Body of pancreas (tissue), 4 donors: ENCODE measurements around the gene HOXD8.

ENCODE experiments used
- CTCF ChIP-seq, 7 experiments: fragments of 450-650 bp in 4 of 7; fragments of 200-600 bp in 3 of 7; sonication (generic) in 3 of 7; IDR thresholded peaks; one replicate each; pipeline ENCODE4 v1.5.1; 2016 to 2019; ENCODE audit warnings: antibody characterized with exemption in 7 of 7
- POLR2A ChIP-seq, 3 donors: fragments of 450-650 bp; IDR thresholded peaks; one replicate each; pipeline ENCODE4 v1.6.1; 2016; ENCODE audit warnings: antibody characterized with exemption in 3 of 3, mild to moderate bottlenecking in 2 of 3

- TF ChIP-seq POLR2A (IDR thresholded peaks at IDR 0.05) (no peak), CTCF (IDR thresholded peaks at IDR 0.05) (no peak)
Measured at GRCh38 chr2:176109946-176110345, 19.6 kb upstream of the HOXD8 start.
